HUES64 (cell line): ENCODE measurements around the gene CPNE8.

Source experiments
- H3K27ac ChIP-seq: 2 replicates; pipeline ENCODE4 v1.7.0; 2013; ENCODE audit warnings: low read depth, low read length, inconsistent platforms
- H3K27me3 ChIP-seq: 2 replicates; pipeline ENCODE4 v1.6.1; 2013; ENCODE audit warnings: mild to moderate bottlenecking, low read length; ENCODE audit not compliant: insufficient read depth
- H3K36me3 ChIP-seq: 2 replicates; pipeline ENCODE4 v1.6.1; 2013; ENCODE audit warnings: mild to moderate bottlenecking, low read length; ENCODE audit not compliant: insufficient read depth
- H3K4me1 ChIP-seq: 2 replicates; pipeline ENCODE4 v1.6.1; 2013; ENCODE audit warnings: mild to moderate bottlenecking, low read length, moderate library complexity; ENCODE audit not compliant: insufficient read depth
- H3K4me3 ChIP-seq: 2 replicates; pipeline ENCODE4 v1.5.1; 2013; ENCODE audit warnings: mild to moderate bottlenecking, low read length, moderate library complexity
- H3K9ac ChIP-seq: 2 replicates; pipeline ENCODE4 v1.6.1; 2013; ENCODE audit warnings: mild to moderate bottlenecking, low read depth, low read length
- H3K9me3 ChIP-seq: 2 replicates; pipeline ENCODE4 v1.6.1; 2013; ENCODE audit warnings: low read depth, low read length; ENCODE audit not compliant: insufficient read depth
- WGBS: fragments of 150-250, 120-280 bp; methylation state at CpG from one replicate; pipeline ENCODE4 v1.1.7; 2013; ENCODE audit warnings: missing lambda C conversion rate; 5-methylcytosine and 5-hydroxymethylcytosine counted together

The CPNE8 gene

GRCh38 chr12:38892087-38892786, 13.2 kb downstream of the CPNE8 start:
- Histone ChIP-seq H3K27me3 (no peaks in the 10 kb centered on the region), H3K36me3 (no peaks in the 10 kb centered on the region), H3K4me1 (peaks cover 6% of the 10 kb centered on the region), H3K9ac (no peak overlapping the region), H3K27ac (no peak overlapping the region), H3K9me3 (peaks cover 4% of the 10 kb centered on the region; the same call in 1 of the 2 replicates), H3K4me3 (no peak overlapping the region)
- WGBS = 93% methylated on average over 4 of the region's 4 CpGs

- Histone ChIP-seq H3K36me3 (no peaks in the 10 kb centered on the region), H3K27me3 (no peaks in the 10 kb centered on the region), H3K4me3 (no peak overlapping the region), H3K4me1 (no peaks in the 10 kb centered on the region), H3K27ac (no peak overlapping the region), H3K9ac (no peak overlapping the region), H3K9me3 (peaks cover 4% of the 10 kb centered on the region; the same call in 1 of the 2 replicates)
- 93% methylated on average over 1 of the region's 1 CpG for WGBS
Observed at GRCh38 chr12:38890102-38890855, 15.1 kb downstream of the CPNE8 start.

GRCh38 chr12:38889297-38889815, 16.0 kb downstream of the CPNE8 start:
- peaks cover 4% of the 10 kb centered on the region; the same call in 1 of the 2 replicates for H3K9me3 ChIP-seq
- 96% methylated on average over 5 of the region's 5 CpGs for WGBS
- H3K4me1 ChIP-seq = no peaks in the 10 kb centered on the region
- H3K36me3 ChIP-seq = no peaks in the 10 kb centered on the region
- no peaks in the 10 kb centered on the region for H3K27me3 ChIP-seq
- no peak overlapping the region for H3K27ac ChIP-seq
- H3K9ac ChIP-seq = no peak overlapping the region
- no peak overlapping the region for H3K4me3 ChIP-seq

GRCh38 chr12:38887770-38888169, 17.6 kb downstream of the CPNE8 start:
- H3K27me3 ChIP-seq = no peaks in the 10 kb centered on the region
- no peaks in the 10 kb centered on the region for H3K4me1 ChIP-seq
- H3K9me3 ChIP-seq = peaks cover 4% of the 10 kb centered on the region; the same call in 1 of the 2 replicates
- H3K9ac ChIP-seq = no peak overlapping the region
- H3K36me3 ChIP-seq = no peaks in the 10 kb centered on the region
- WGBS = 87% methylated on average over 1 of the region's 1 CpG
- H3K27ac ChIP-seq = no peak overlapping the region
- no peak overlapping the region for H3K4me3 ChIP-seq

GRCh38 chr12:38886931-38887330, 18.5 kb downstream of the CPNE8 start:
- Histone ChIP-seq H3K27me3 (no peaks in the 10 kb centered on the region), H3K9me3 (peaks cover 4% of the 10 kb centered on the region; the same call in 1 of the 2 replicates), H3K36me3 (no peaks in the 10 kb centered on the region), H3K4me3 (no peak overlapping the region), H3K9ac (no peak overlapping the region), H3K27ac (no peak overlapping the region), H3K4me1 (no peaks in the 10 kb centered on the region)
- 96% methylated on average over 1 of the region's 1 CpG for WGBS

GRCh38 chr12:38886064-38886463, 19.3 kb downstream of the CPNE8 start:
- no peak overlapping the region for H3K9ac ChIP-seq
- no peaks in the 10 kb centered on the region for H3K27me3 ChIP-seq
- H3K4me1 ChIP-seq = no peaks in the 10 kb centered on the region
- no peak overlapping the region for H3K4me3 ChIP-seq
- no peaks in the 10 kb centered on the region for H3K36me3 ChIP-seq
- H3K9me3 ChIP-seq = 0 out of 2 replicates have a peak, but pooled peaks cover 2% of the 10 kb centered on the region
- H3K27ac ChIP-seq = no peak overlapping the region

- H3K9ac ChIP-seq = no peak overlapping the region
- no peak overlapping the region for H3K4me3 ChIP-seq
- 100% methylated on average over 2 of the region's 3 CpGs for WGBS
- H3K27ac ChIP-seq = no peak overlapping the region
- H3K27me3 ChIP-seq = no peaks in the 10 kb centered on the region
- no peaks in the 10 kb centered on the region for H3K4me1 ChIP-seq
- peaks cover 2% of the 10 kb centered on the region; the same call in 1 of the 2 replicates for H3K9me3 ChIP-seq
- no peaks in the 10 kb centered on the region for H3K36me3 ChIP-seq
Observed at GRCh38 chr12:38884666-38885065, 20.7 kb downstream of the CPNE8 start.

- Histone ChIP-seq H3K27me3 (no peaks in the 10 kb centered on the region), H3K9me3 (peaks cover 8% of the 10 kb centered on the region; the same call in 1 of the 2 replicates), H3K9ac (no peak overlapping the region), H3K4me3 (no peak overlapping the region), H3K4me1 (no peaks in the 10 kb centered on the region), H3K27ac (no peak overlapping the region), H3K36me3 (no peaks in the 10 kb centered on the region)
- WGBS = 96% methylated on average over 3 of the region's 3 CpGs
Observed at GRCh38 chr12:38883629-38884134, 21.7 kb downstream of the CPNE8 start.

- Histone ChIP-seq H3K27me3 (no peaks in the 10 kb centered on the region), H3K36me3 (no peaks in the 10 kb centered on the region), H3K27ac (no peak overlapping the region), H3K4me3 (no peak overlapping the region), H3K9ac (no peak overlapping the region), H3K4me1 (no peaks in the 10 kb centered on the region), H3K9me3 (peaks cover 8% of the 10 kb centered on the region; the same call in 1 of the 2 replicates)
- 100% methylated on average over 3 of the region's 3 CpGs for WGBS
Observed at GRCh38 chr12:38880288-38880687, 25.1 kb downstream of the CPNE8 start.

- Histone ChIP-seq H3K4me1 (no peaks in the 10 kb centered on the region), H3K4me3 (no peak overlapping the region), H3K9me3 (peaks cover 8% of the 10 kb centered on the region; the same call in 1 of the 2 replicates), H3K27ac (no peak overlapping the region), H3K9ac (no peak overlapping the region), H3K27me3 (no peaks in the 10 kb centered on the region), H3K36me3 (no peaks in the 10 kb centered on the region)
- WGBS = 95% methylated on average over 3 of the region's 4 CpGs
Observed at GRCh38 chr12:38878986-38879385, 26.4 kb downstream of the CPNE8 start.

- Histone ChIP-seq H3K27ac (no peak overlapping the region), H3K27me3 (no peaks in the 10 kb centered on the region), H3K4me3 (no peak overlapping the region), H3K9ac (no peak overlapping the region), H3K36me3 (no peaks in the 10 kb centered on the region), H3K9me3 (peaks cover 8% of the 10 kb centered on the region; the same call in 1 of the 2 replicates), H3K4me1 (no peaks in the 10 kb centered on the region)
- 89% methylated on average over 1 of the region's 2 CpGs for WGBS
Observed at GRCh38 chr12:38878333-38878705, 27.1 kb downstream of the CPNE8 start.
